BE2C (cell line): ENCODE data around the gene DOK6.
"Not testable (repeated sequence)": the region's sequence is repeated elsewhere in the genome, so short reads cannot be mapped to it uniquely, and the experiment has no call there.

Experiments
- DNase-seq: peaks from one replicate; pipeline ENCODE4 v3.0.0-alpha.2; 2020
- H3K27me3 ChIP-seq: fragments of 250-450 bp; sonication (Bioruptor Pico); 2 replicates; pipeline ENCODE4 v1.5.1; 2020; ENCODE audit warnings: mild to moderate bottlenecking
- H3K36me3 ChIP-seq: fragments of 250-450 bp; sonication (Bioruptor Pico); 2 replicates; pipeline ENCODE4 v1.5.1; 2020; ENCODE audit warnings: mild to moderate bottlenecking
- H3K4me1 ChIP-seq: fragments of 250-450 bp; sonication (Bioruptor Pico); 2 replicates; pipeline ENCODE4 v1.5.1; 2020
- H3K4me3 ChIP-seq: 2 replicates; pipeline ENCODE4 v1.5.1; 2011; ENCODE audit warnings: low read depth, low read length
- H3K9me3 ChIP-seq: fragments of 250-450 bp; sonication (Bioruptor Pico); 2 replicates; pipeline ENCODE4 v1.5.1; 2020
- CTCF ChIP-seq: IDR thresholded peaks from 2 replicates; pipeline ENCODE4 v1.5.1; 2012; ENCODE audit warnings: mild to moderate bottlenecking, low read depth, low read length

Gene DOK6

GRCh38 chr18:69876490-69876889 is 475.8 kb downstream of the DOK6 start:
- H3K4me3 ChIP-seq = no peak overlapping the region
- TF ChIP-seq CTCF = no peak
- no peak for DNase-seq
- H3K36me3 ChIP-seq = no peaks in the 10 kb centered on the region
- H3K4me1 ChIP-seq = no peaks in the 10 kb centered on the region
- no peaks in the 10 kb centered on the region for H3K27me3 ChIP-seq
- no peaks in the 10 kb centered on the region for H3K9me3 ChIP-seq

GRCh38 chr18:69878213-69878933 is 477.7 kb downstream of the DOK6 start:
- H3K36me3 ChIP-seq = no peaks in the 10 kb centered on the region
- no peaks in the 10 kb centered on the region for H3K4me1 ChIP-seq
- H3K27me3 ChIP-seq = no peaks in the 10 kb centered on the region
- no peak for DNase-seq
- H3K9me3 ChIP-seq = no peaks in the 10 kb centered on the region
- no peak overlapping the region for H3K4me3 ChIP-seq
- no peak for TF ChIP-seq CTCF

GRCh38 chr18:69879051-69879450 is 478.4 kb downstream of the DOK6 start:
- H3K36me3 ChIP-seq, DNase-seq, H3K4me3 ChIP-seq, H3K9me3 ChIP-seq, H3K4me1 ChIP-seq, H3K27me3 ChIP-seq: not testable (repeated sequence)

GRCh38 chr18:69880083-69880482 is 479.4 kb downstream of the DOK6 start:
- H3K4me3 ChIP-seq = no peak overlapping the region
- no peaks in the 10 kb centered on the region for H3K9me3 ChIP-seq
- no peaks in the 10 kb centered on the region for H3K36me3 ChIP-seq
- no peak for DNase-seq
- H3K27me3 ChIP-seq = no peaks in the 10 kb centered on the region
- H3K4me1 ChIP-seq = no peaks in the 10 kb centered on the region
- TF ChIP-seq CTCF = no peak

GRCh38 chr18:69882965-69883668 is 482.4 kb downstream of the DOK6 start:
- Histone ChIP-seq H3K9me3 (no peaks in the 10 kb centered on the region), H3K4me1 (no peaks in the 10 kb centered on the region), H3K4me3 (no peak overlapping the region), H3K36me3 (no peaks in the 10 kb centered on the region), H3K27me3 (no peaks in the 10 kb centered on the region)
- TF ChIP-seq CTCF = no peak
- no peak for DNase-seq

GRCh38 chr18:69883781-69884180 is 483.1 kb downstream of the DOK6 start:
- H3K27me3 ChIP-seq = no peaks in the 10 kb centered on the region
- no peaks in the 10 kb centered on the region for H3K4me1 ChIP-seq
- TF ChIP-seq CTCF = no peak
- DNase-seq = no peak
- no peaks in the 10 kb centered on the region for H3K9me3 ChIP-seq
- H3K4me3 ChIP-seq = no peak overlapping the region
- H3K36me3 ChIP-seq = no peaks in the 10 kb centered on the region
